HepG2 (cell line): Measurements from ENCODE around the gene CTSW. TPM values are rescaled to one million over a fixed set of nuclear protein-coding genes. Genes with fewer than 3 reads are reported as not detected.
A peak's percentile ranks its signal among the peaks of the same experiment; 100 is the strongest.

Experiments
- HOXA7 ChIP-seq: sonication (generic); formaldehyde crosslinking; IDR thresholded peaks from 2 replicates; pipeline ENCODE4 v1.8.1; 2022; ENCODE audit warnings: mild to moderate bottlenecking, missing genetic modification reagents, moderate library complexity
- HOXA9 ChIP-seq: sonication (generic); formaldehyde crosslinking; IDR thresholded peaks from 2 replicates; pipeline ENCODE4 v1.8.1; 2022; ENCODE audit warnings: missing genetic modification reagents, mild to moderate bottlenecking, moderate library complexity, borderline replicate concordance
- MEIS1 ChIP-seq: sonication (generic); formaldehyde crosslinking; IDR thresholded peaks from 2 replicates; pipeline ENCODE4 v1.9.0; 2021; ENCODE audit warnings: mild to moderate bottlenecking, missing genetic modification reagents, moderate library complexity, borderline replicate concordance
- MIER2 ChIP-seq: IDR thresholded peaks from 2 replicates; pipeline ENCODE4 v1.6.1; 2016; ENCODE audit warnings: missing biosample characterization, missing genetic modification reagents
- RCOR2 ChIP-seq: IDR thresholded peaks from 2 replicates; pipeline ENCODE4 v1.6.1; 2016; ENCODE audit warnings: missing biosample characterization, missing genetic modification reagents
- SALL2 ChIP-seq: sonication (generic); formaldehyde crosslinking; IDR thresholded peaks from 2 replicates; pipeline ENCODE4 v1.8.1; 2023; ENCODE audit warnings: mild to moderate bottlenecking, missing genetic modification reagents, inconsistent platforms
- SIX1 ChIP-seq: sonication (generic); formaldehyde crosslinking; IDR thresholded peaks from 2 replicates; pipeline ENCODE4 v1.4.0; 2020; ENCODE audit warnings: missing genetic modification reagents, borderline replicate concordance
- ZGPAT ChIP-seq: IDR thresholded peaks from 2 replicates; pipeline ENCODE4 v1.6.1; 2016; ENCODE audit warnings: mild to moderate bottlenecking
- ZNF383 ChIP-seq: sonication (generic); formaldehyde crosslinking; IDR thresholded peaks from 2 replicates; pipeline ENCODE4 v1.4.0; 2020; ENCODE audit warnings: missing genetic modification reagents, mild to moderate bottlenecking, borderline replicate concordance
- ZNF703 ChIP-seq: sonication (generic); formaldehyde crosslinking; IDR thresholded peaks from 2 replicates; pipeline ENCODE4 v1.5.1; 2020; ENCODE audit warnings: missing genetic modification reagents, mild to moderate bottlenecking, moderate library complexity, borderline replicate concordance
- ZNF781 ChIP-seq: sonication (generic); formaldehyde crosslinking; IDR thresholded peaks from 2 replicates; pipeline ENCODE4 v1.5.1; 2020; ENCODE audit warnings: borderline replicate concordance, mild to moderate bottlenecking, missing genetic modification reagents; ENCODE audit errors: not compliant biosample characterization
- ZNF792 ChIP-seq: IDR thresholded peaks from 2 replicates; pipeline ENCODE4 v1.6.1; 2016
- ZSCAN21 ChIP-seq: sonication (generic); formaldehyde crosslinking; IDR thresholded peaks from 2 replicates; pipeline ENCODE4 v1.8.0; 2022; ENCODE audit warnings: mild to moderate bottlenecking, missing genetic modification reagents, moderate library complexity, borderline replicate concordance
- polyA plus RNA-seq, 8 experiments: library from polyadenylated mRNA; depleted of rRNA in 3 of 8; stranded (reverse) in 7 of 8; unstranded in 1 of 8; fragments of >200 nt; fragmentation: Illumina TruSeq in 4 of 8; extraction: Trizol in 4 of 8; gene quantifications; 2 replicates each; pipeline versions ENCODE4 v1.2.1 to v1.2.3, GENCODE V29; 2011 to 2016; ENCODE audit warnings: low read depth in 4 of 8, missing spikeins in 1 of 8, mixed read lengths in 1 of 8; ENCODE audit not compliant: insufficient read depth in 1 of 8
- total RNA-seq, 5 experiments: library from RNA; depleted of rRNA; stranded (reverse); fragments of >200 nt; fragmentation: Illumina TruSeq; extraction: Trizol; gene quantifications; 2 replicates each; pipeline ENCODE4 v1.2.3, GENCODE V29; 2016; ENCODE audit warnings: low read depth in 1 of 5
- TF ChIP-seq, protein P1 (sequence below): IDR thresholded peaks from 2 replicates; pipeline ENCODE4 v1.6.1; 2018; ENCODE audit warnings: missing genetic modification reagents, mild to moderate bottlenecking, missing compliant biosample characterization
- TF ChIP-seq, protein P2 (sequence below), 2 experiments: sonication (generic) in 1 of 2; formaldehyde crosslinking in 1 of 2; IDR thresholded peaks; 2 replicates each; pipeline versions ENCODE4 v1.6.1 to v1.9.0; 2014 to 2022; ENCODE audit warnings: antibody characterized with exemption in 1 of 2, borderline replicate concordance in 1 of 2, inconsistent platforms in 1 of 2, low read depth in 1 of 2, missing genetic modification reagents in 1 of 2

CTSW gene
- total and polyA plus RNA-seq, 2 of the 13 experiments (the other 11 are each of a cell fraction or from before 2014, with no cell fraction given) = 0.09 TPM; not detected in 1

DNA sequence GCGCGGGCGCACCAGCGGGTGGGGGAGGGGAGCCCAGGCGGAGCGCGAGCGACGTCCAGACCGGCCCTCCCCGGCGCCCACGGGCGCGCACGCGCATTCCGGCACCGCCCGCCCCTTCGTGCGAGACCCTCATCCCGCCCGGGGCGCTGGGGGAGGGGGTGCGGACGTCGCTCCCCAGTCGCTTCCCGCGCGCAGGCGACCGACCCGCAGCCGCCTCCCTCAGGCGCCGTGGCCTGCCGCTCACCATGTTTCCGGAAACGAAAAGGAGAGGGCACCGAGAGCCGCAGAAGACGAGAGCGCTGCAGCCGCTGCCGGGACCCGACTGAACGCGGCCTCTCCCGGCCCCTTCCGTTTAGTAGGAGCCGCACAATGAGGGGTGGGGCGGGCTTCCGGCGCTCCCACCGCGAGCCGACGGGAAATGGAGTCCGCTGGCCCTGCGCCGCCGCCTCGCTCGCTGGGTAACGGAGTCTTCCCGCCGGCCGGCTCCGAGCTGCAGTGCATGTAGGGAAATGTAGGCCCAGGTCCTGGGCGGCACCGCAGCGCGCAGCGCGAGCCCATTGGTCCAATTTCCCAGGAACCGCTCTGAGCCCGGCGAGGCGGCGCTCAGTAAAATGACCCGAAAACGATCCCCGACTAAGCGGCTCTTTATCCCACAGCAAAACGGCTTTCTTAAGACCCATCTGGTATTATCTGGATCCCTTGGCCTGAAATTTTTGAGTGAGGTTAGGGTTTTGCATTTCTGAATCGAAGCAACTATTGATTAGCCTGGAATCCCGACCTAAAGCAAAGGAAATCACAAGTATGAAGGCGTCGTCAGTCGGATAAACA, 21.6 kb upstream of the CTSW start, which contains the start of gene CFL1 (continued):
- TF ChIP-seq ZGPAT (CRISPR knock-in tag) (peak; percentile 75), SALL2 (CRISPR knock-in tag) (peak; percentile 27; the same call in 1 of the 2 replicates), ZNF703 (CRISPR knock-in tag) (no peak), MEIS1 (peak; percentile 44; the same call in 1 of the 2 replicates), RCOR2 (CRISPR knock-in tag) (no peak), ZSCAN21 (CRISPR knock-in tag) (peak; percentile 32; the same call in 1 of the 2 replicates), ZNF781 (CRISPR knock-in tag) (no peak), ZNF792 (CRISPR knock-in tag) (peak; percentile 76), HOXA9 (peak; percentile 79; the same call in 1 of the 2 replicates), MIER2 (CRISPR knock-in tag) (0 out of 2 replicates have a peak, but pooled peaks have one; percentile 39), HOXA7 (no peak), SIX1 (CRISPR knock-in tag) (no peak), ZNF383 (CRISPR knock-in tag) (peak; percentile 62; the same call in 1 of the 2 replicates)
- TF ChIP-seq, protein P1, sequence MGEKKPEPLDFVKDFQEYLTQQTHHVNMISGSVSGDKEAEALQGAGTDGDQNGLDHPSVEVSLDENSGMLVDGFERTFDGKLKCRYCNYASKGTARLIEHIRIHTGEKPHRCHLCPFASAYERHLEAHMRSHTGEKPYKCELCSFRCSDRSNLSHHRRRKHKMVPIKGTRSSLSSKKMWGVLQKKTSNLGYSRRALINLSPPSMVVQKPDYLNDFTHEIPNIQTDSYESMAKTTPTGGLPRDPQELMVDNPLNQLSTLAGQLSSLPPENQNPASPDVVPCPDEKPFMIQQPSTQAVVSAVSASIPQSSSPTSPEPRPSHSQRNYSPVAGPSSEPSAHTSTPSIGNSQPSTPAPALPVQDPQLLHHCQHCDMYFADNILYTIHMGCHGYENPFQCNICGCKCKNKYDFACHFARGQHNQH (CRISPR knock-in tag) = peak; percentile 83
- TF ChIP-seq, protein P2, sequence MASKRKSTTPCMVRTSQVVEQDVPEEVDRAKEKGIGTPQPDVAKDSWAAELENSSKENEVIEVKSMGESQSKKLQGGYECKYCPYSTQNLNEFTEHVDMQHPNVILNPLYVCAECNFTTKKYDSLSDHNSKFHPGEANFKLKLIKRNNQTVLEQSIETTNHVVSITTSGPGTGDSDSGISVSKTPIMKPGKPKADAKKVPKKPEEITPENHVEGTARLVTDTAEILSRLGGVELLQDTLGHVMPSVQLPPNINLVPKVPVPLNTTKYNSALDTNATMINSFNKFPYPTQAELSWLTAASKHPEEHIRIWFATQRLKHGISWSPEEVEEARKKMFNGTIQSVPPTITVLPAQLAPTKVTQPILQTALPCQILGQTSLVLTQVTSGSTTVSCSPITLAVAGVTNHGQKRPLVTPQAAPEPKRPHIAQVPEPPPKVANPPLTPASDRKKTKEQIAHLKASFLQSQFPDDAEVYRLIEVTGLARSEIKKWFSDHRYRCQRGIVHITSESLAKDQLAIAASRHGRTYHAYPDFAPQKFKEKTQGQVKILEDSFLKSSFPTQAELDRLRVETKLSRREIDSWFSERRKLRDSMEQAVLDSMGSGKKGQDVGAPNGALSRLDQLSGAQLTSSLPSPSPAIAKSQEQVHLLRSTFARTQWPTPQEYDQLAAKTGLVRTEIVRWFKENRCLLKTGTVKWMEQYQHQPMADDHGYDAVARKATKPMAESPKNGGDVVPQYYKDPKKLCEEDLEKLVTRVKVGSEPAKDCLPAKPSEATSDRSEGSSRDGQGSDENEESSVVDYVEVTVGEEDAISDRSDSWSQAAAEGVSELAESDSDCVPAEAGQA (IDR thresholded peaks at IDR 0.05; ENCODE audit: low read depth) = peak; percentile 36; the same call in 1 of the 2 replicates
- TF ChIP-seq, protein P2 (CRISPR knock-in tag; IDR thresholded peaks at IDR 0.05; ENCODE audit: borderline replicate concordance) = no peak
